GM19351 (cell line): ENCODE measurements around the gene KCTD7.
A peak's percentile ranks its signal among the peaks of the same experiment; 100 is the strongest.
"Not testable (repeated sequence)": the region's sequence is repeated elsewhere in the genome, so short reads cannot be mapped to it uniquely, and the experiment has no call there.

Source experiments
- ATAC-seq: cut with Tn5 transposase; IDR thresholded peaks from one replicate; pipeline ENCODE4 v1.9.1; 2021; ENCODE audit warnings: mild to moderate bottlenecking, moderate library complexity; ENCODE audit not compliant: unreplicated experiment

Gene KCTD7

DNA sequence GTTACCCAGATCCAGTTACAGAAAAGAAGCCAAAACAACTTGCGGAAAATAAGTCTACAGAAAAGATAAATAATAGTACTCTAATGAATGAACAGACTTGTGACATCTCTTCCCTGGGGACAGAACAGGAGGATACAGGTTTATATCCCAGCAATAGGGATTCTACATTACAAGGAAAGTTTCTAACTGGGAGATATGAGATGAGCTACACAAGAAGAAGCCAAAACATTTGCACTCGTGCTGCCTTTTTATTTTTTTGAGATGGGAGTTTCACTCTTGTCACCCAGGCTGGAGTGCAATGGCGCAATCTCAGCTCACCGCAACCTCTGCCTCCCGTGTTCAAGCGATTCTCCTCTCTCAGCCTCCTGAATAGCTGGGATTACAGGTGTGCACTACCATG lies 22.3 kb downstream of the KCTD7 start:
- ATAC-seq = not testable (repeated sequence)

GRCh38 chr7:66653719-66654274 lies 25.1 kb downstream of the KCTD7 start:
- ATAC-seq = not testable (repeated sequence)

DNA sequence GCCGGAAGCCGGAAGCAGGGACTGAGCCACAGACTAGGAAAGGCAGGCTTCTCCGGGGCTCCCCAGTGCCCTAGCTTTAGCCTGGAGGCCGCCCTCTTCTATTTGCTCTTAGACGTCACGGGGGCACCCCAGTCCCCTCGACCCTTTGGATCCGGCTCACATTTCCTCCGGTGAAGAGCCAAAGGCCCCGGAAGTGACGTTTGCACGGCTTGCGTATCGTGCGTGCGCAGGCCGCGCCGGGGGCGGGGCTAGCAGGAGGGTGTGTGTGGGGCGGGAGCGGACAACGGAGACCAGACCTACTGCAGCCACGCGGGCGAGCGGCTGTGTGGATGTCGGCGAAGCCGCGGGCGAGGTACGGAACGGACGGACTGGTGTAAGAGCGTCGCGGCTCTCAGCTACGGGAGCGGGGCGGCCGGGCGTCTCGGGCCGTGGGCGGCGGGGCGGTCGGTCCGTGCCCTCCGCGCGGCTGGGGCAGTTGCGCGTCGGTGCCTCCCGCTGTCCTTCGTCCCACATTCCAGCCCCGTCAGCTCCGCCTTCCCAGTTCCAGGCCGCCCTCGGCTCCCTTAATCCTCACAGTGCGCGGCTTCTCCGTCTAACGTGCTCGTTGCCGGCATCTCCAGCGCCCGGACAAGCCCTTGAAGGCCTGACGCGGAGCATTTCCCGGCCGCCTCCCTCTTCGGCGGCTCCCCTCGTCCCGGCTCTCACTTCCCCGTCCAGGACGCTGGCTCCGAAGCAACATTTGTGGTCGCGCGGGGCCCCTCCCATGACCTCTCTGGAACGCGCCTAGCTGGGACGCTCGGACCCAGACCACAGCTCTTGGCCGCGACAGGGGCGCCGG lies 25.8 kb downstream of the KCTD7 start:
- ATAC-seq = peak; percentile 88

DNA sequence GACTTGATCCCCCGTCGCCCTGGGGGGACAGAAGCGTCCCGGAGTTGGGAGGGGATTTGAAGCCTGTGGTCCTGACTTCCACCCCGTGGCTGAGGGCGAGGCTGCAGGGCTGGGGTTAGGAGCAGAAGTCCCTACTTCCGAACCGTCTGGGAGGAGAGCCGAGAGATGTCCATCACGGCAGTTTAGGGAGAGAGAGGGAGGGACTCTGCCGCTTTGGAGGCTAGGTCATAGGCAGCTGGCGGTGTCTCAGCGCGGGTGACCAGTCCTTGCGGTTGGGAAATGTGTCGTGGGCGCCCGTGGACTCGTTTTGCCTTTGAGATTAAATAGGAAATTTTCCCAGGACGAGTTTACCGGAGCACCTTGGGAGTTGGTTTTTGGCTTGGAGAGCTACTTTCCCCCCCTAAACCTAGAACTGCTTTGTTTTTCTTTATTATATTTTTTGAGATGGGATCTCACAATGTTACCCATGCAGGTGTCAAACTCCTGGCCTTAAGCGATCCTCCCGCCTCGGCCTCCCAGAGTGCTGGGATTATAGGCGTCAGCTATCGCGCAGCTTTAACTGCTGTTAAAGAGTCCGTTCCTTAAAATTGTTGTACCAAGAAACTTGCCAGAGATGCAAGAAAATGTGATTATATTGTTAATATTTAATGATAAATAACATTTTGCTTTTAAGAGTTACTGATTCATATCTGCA lies 26.6 kb downstream of the KCTD7 start:
- ATAC-seq = peak; percentile 13

DNA sequence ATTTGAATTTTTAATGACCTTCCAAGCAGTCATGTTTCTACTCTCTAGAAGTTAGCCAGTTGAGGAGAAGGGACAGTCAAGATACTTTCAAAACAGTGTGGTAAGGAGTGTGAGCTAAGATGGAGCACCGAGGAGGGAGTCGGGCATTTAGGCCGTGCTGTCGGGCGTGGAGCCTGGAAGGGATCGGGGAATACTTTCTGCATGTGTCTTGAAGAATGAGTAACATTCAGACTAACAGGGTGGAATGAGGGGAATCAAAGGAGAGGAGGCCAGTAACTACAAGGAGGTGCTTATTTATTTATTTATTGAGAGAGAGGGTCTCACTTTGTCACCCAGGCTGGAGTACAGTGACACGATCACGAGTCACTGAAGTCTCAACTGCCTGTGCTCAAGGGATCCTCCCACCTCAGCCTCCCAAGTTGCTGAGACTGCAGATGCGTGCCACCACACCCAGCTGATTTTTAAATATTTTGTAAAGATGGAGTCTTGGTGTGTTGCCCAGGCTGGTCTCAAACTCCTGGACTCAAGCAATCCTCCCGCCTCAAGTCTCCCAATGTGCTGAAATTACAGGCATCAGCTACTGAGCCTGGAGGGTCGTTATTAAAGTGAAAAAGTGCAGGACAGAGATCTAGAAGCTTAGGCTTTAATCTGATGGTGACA lies 27.3 kb downstream of the KCTD7 start:
- ATAC-seq = not testable (repeated sequence)

- no peak for ATAC-seq
These were observed 29.1 kb downstream of the KCTD7 start for GRCh38 chr7:66657798-66658197.

DNA sequence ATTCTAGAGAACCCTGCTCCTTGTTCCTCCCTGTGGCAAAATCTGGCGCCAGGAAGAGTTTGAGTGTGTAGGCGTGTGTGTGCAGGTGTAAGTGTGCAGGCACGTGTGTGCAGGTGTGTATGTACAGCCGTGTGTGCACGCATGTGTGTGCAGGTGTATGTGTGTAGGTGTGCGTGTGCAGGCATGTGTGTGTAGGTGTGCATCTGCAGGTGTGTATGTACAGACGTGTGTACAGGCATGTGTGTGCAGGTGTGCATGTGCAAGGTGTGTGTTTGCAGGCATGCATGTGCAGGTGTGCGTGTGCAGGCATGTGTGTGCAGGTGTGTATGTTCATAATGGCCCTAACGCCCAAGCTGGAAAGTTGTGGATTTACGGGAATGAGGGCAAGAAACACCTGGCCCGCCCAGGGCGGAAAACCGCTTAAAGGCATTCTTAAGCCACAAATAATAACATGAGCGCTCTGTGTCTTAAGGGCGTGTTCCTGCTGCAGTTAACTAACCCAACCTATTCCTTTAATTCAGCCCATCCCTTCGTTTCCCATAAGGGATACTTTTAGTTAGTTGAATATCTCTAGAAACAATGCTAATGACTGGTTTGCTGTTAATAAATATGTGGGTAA lies 34.1 kb downstream of the KCTD7 start:
- no peak for ATAC-seq

DNA sequence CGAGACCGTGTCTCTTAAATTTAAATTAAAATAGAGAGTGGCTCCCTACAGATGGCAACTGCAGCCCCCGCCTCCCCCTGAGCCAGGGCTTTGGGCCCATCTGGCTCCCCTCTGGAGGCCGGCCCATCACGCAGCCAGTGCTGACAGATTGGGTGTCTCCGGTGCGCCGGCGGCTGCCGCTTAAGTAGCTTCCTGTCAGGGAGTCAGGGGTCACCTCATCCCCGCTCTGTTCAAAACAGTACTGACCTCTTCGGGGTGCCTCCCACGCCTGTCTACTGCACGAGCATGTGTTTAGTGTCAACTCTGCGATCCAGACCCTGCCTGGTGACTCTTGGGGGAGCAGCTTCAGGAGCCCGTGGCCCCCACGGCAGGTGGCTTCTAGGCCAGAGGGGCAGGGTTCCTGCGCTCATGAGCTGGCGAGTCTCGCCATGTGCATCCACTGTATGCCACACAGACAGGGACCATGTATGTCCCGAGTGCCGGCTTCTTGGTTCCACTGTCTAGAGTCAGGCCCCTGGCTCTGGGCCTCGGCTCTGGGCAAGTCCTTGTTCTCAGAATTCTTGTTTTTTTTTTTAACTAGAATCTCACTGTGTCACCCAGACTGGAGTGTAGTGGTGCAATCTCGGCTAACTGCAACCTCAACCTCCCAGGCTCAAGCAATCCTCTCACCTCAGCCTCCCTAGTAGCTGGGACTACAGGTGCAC lies 36.1 kb downstream of the KCTD7 start:
- no peak for ATAC-seq

DNA sequence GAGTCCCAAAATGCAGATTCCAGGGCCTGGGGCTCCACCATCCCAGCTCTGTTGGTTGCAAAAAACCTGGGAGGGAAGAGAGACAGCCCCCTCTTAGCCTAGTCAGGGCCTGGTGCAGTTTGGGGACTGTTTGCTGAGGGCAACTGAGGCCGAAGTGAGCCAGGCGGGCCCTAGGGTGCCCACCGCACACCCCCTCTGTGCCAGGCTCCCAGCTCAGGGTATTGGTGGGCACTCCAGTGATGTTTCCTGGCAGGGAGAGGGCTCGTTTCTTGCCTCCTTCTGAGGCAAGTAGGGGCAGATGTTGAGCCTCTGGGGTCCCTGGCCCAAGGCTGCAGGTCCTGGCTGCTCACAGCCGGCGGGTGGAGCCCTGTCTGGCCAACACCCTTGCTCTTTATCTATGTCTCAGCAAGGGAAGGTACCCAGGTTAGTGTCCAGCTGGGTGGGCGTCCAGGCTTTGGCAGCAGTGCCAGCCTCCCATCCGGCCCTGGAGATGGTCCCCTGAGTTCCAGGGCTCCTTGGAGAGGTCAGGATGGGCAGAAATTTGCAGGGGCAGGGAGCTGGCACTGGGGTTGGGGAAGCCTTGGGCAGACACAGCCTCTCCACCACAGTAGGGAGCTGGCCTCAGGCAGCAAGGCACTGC lies 37.8 kb downstream of the KCTD7 start:
- ATAC-seq = no peak

GRCh38 chr7:66667023-66667728 lies 38.5 kb downstream of the KCTD7 start:
- no peak for ATAC-seq

DNA sequence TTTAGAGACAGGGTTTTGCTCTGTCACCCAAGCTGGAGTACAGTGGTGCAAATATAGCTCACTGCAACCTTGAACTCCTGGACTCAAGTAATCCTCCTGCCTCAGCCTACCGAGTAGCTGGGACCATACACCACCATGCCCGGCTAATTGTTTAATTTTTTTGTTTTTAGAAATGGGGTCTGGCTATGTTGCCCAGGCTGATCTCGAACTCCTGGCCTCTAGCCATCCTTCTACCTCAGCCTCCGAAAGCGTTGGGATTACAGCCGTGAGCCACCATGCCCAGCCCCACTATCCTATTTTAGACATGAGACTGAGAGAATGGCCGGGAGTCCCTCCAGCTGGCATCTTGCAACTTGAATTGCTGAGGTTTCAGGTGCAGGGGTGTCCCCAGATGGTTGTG lies 39.4 kb downstream of the KCTD7 start:
- ATAC-seq = no peak

DNA sequence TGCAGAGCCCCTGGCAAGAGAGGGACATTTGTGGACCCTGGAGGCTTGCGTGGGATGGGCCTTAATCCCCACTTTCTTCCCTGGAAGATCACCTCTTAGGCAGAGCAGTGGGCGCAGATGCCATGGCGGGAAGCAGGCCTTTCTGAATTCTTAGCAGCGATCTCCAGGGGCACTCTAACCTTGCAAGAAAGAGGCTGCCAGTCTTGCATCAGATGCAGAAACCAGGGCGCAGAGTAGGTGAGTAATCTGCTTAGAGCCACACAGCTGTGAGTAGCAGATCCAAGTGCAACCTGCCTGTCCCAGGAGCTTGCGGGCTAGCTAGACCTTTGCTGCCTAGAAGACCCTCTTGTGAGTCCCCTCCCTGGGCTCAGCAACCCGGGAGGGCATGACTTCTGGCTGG lies 40.0 kb downstream of the KCTD7 start:
- ATAC-seq = no peak

- ATAC-seq = no peak
These were observed 40.4 kb downstream of the KCTD7 start for GRCh38 chr7:66669088-66669487.

- ATAC-seq = no peak
These were observed 40.8 kb downstream of the KCTD7 start for GRCh38 chr7:66669496-66669895.

DNA sequence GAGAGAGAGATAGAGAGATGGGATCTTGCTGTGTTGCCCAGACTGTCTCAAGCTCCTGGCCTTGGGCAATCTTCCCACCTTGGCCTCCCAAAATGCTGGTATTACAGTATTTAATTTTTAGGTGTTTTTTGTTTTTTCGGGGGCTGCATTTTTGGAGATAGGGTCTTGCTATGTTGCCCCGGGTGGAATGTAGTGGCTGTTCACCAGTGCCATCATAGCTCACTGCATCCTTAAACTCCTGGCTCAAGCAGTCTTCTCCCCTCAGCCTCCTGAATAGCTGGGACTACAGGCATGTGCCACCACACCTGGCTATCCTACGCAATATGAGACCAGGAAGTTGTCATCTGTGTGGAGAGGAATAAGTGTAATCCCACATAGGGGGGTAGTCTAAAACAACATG lies 42.4 kb downstream of the KCTD7 start:
- ATAC-seq = no peak

DNA sequence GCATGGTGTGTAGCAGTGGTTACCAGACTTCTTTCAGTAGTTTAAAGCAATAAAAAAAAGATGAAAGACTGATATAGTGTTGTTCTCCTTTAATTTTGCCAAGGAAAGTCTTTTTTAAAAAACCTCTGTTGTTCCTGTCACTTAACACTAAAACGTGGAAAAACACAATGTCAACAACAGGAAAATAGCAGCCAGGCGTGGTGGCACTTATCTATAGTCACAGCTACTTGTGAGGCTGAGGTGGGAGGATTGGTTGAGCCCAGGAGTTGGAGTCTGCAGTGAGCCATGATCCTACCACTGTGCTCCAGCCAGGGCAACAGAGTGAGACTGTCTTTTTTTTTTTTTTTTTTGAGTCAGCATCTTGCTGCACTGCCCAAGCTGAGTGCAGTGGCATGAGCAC lies 42.8 kb downstream of the KCTD7 start:
- not testable (repeated sequence) for ATAC-seq

DNA sequence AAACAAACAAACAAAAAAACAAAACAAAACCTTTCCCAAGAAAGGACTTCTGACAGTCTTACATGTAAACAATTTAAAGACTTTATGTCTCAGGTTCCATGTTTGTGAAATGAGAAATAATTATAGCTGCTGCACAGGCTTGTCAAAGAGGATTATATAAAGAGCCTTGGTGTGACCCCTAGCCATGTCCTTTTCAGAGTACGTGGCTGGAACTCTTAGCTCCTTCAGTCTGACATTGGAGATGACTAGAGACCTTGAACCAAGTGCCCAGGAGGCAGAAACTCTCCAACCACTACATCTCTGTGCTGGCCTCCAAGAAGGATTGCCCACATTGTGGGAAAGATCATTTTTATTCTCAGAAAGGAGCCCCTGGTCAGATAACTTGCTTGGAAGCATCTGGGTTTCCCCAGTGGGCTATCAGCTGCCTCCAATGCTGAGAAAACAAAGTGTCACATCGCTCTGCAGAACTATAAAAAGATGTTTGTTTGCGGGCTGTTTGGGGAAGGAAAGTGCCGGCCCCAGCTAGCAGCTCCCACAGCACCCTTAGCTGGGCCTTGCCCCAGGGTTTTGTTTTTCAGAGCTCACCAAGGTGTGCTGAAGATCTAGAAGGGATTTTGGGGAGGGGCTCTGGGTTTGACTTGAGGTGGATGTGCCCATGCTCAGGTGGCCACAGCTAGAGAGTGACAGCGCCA lies 43.9 kb downstream of the KCTD7 start:
- ATAC-seq = peak; percentile 59

GRCh38 chr7:66673124-66673640 lies 44.5 kb downstream of the KCTD7 start:
- ATAC-seq = peak; percentile 63
